Lung (tissue), 12 donors: ENCODE data around the gene SLC26A1. TPM values are rescaled to one million over a fixed set of nuclear protein-coding genes. Genes with fewer than 3 reads are reported as not detected.

Source experiments
- ATAC-seq: fragments of 200-7000 bp; cut with Tn5 transposase; one replicate; pipeline ENCODE4 v1.9.1; 2020; ENCODE audit warnings: moderate number of reproducible peaks; ENCODE audit not compliant: insufficient read depth, low FRiP score
- DNase-seq, 3 donors: peaks; one replicate each; pipeline ENCODE4 v3.0.0-alpha.2; 2013 to 2017
- H3K27ac ChIP-seq, 2 donors: one replicate each; pipeline ENCODE4 v1.5.1; 2013; ENCODE audit warnings: mild to moderate bottlenecking in 2 of 2, moderate library complexity in 2 of 2, control low read depth in 1 of 2, inconsistent platforms in 1 of 2, low read depth in 1 of 2, low read length in 1 of 2
- H3K27me3 ChIP-seq, 3 donors: one replicate each; pipeline ENCODE4 v1.5.1; 2013; ENCODE audit warnings: low read length in 2 of 3; ENCODE audit not compliant: control insufficient read depth in 3 of 3, insufficient read depth in 3 of 3
- H3K36me3 ChIP-seq, 4 donors: one replicate each; pipeline ENCODE4 v1.5.1; 2013; ENCODE audit warnings: low read length in 4 of 4, mild to moderate bottlenecking in 1 of 4, moderate library complexity in 1 of 4; ENCODE audit not compliant: control insufficient read depth in 4 of 4, insufficient read depth in 4 of 4
- H3K4me1 ChIP-seq, 5 donors: one replicate each; pipeline ENCODE4 v1.5.1; 2013; ENCODE audit warnings: low read length in 5 of 5, mild to moderate bottlenecking in 2 of 5, moderate library complexity in 1 of 5; ENCODE audit not compliant: control insufficient read depth in 5 of 5, insufficient read depth in 5 of 5
- H3K4me3 ChIP-seq: one replicate; pipeline ENCODE4 v1.5.1; 2013; ENCODE audit warnings: mild to moderate bottlenecking, control low read depth, moderate library complexity
- H3K9ac ChIP-seq, 2 donors: one replicate each; pipeline ENCODE4 v1.5.1; 2013; ENCODE audit warnings: low read length in 2 of 2, control low read depth in 1 of 2; ENCODE audit not compliant: insufficient read depth in 1 of 2
- H3K9me3 ChIP-seq, 4 donors: one replicate each; pipeline ENCODE4 v1.5.1; 2013; ENCODE audit warnings: low read length in 3 of 4, mild to moderate bottlenecking in 1 of 4, moderate library complexity in 1 of 4; ENCODE audit not compliant: control insufficient read depth in 4 of 4, insufficient read depth in 3 of 4
- CTCF ChIP-seq: IDR thresholded peaks from 2 replicates; pipeline ENCODE4 v1.5.1; 2012; ENCODE audit warnings: mild to moderate bottlenecking; ENCODE audit errors: control extremely low read depth, extremely low read depth
- WGBS, 2 donors: extraction: QIAGEN DNeasy Blood & Tissue Kit; methylation state at CpG; one replicate each; pipeline ENCODE4 v1.1.7; 2013; 5-methylcytosine and 5-hydroxymethylcytosine counted together
- polyA plus RNA-seq, 2 donors: library from polyadenylated mRNA; stranded (reverse); fragments of 200-250 nt; gene quantifications; one replicate each; pipeline ENCODE4 v1.2.1, GENCODE V29; 2013
- total RNA-seq, 2 donors: library from RNA; depleted of rRNA in 1 of 2; stranded (reverse); fragments of >200 nt in 1 of 2; gene quantifications; one replicate each; pipeline ENCODE4 v1.2.1, GENCODE V29; 2014 to 2021
- donor health status: control.
- donor health status: control.
- donor health status: Bipolar disorder and iron deficiency.
- donor health status: healthy.
- donor health status: DM: yes; HTN: yes; CAD: no.

The SLC26A1 gene
- total and polyA plus RNA-seq, 4 donors: 0.20 to 0.83 (median 0.50) TPM

GRCh38 chr4:997375-998071 is 4.3 kb upstream of the SLC26A1 start:
- Histone ChIP-seq H3K27ac (no peak overlapping the region), H3K36me3 (no peaks in the 10 kb centered on the region), H3K9me3 (peaks cover 0 to 11% (median 0%) of the 10 kb centered on the region in 4 donors), H3K27me3 (peaks cover 9 to 51% (median 25%) of the 10 kb centered on the region in 3 donors), H3K4me1 (peaks cover 0 to 12% (median 2%) of the 10 kb centered on the region in 5 donors), H3K9ac (no peak overlapping the region), H3K4me3 (no peak overlapping the region)
- WGBS, 2 donors: 2 to 5% methylated on average over 36 to 68 of the region's 68 CpGs
- no peak for TF ChIP-seq CTCF
- DNase-seq: no peak
- ATAC-seq: no peak

GRCh38 chr4:996997-997374 is 3.8 kb upstream of the SLC26A1 start:
- H3K36me3 ChIP-seq: no peaks in the 10 kb centered on the region
- ATAC-seq: no peak
- H3K9me3 ChIP-seq: peaks cover 0 to 9% (median 0%) of the 10 kb centered on the region in 4 donors
- no peak overlapping the region for H3K9ac ChIP-seq
- WGBS, 2 donors: 8 to 11% methylated on average over 23 to 25 of the region's 25 CpGs
- no peak for TF ChIP-seq CTCF
- H3K4me1 ChIP-seq: peaks cover 0 to 11% (median 4%) of the 10 kb centered on the region in 5 donors
- DNase-seq: no peak
- H3K27me3 ChIP-seq: peaks cover 4 to 49% (median 23%) of the 10 kb centered on the region in 3 donors
- H3K4me3 ChIP-seq: no peak overlapping the region
- no peak overlapping the region for H3K27ac ChIP-seq

- no peak overlapping the region for H3K27ac ChIP-seq
- DNase-seq: no peak
- H3K9ac ChIP-seq: no peak overlapping the region
- H3K4me3 ChIP-seq: no peak overlapping the region
- WGBS, 2 donors: 67 to 74% methylated on average over 15 of the region's 15 CpGs
- no peak for ATAC-seq
- H3K27me3 ChIP-seq: peaks cover 0 to 42% (median 19%) of the 10 kb centered on the region in 3 donors
- H3K9me3 ChIP-seq: peaks cover 0 to 2% (median 0%) of the 10 kb centered on the region in 4 donors
- no peak for TF ChIP-seq CTCF
- H3K4me1 ChIP-seq: peaks cover 0 to 11% (median 4%) of the 10 kb centered on the region in 5 donors
- H3K36me3 ChIP-seq: peaks cover 0 to 3% (median 0%) of the 10 kb centered on the region in 4 donors
Observed at GRCh38 chr4:996030-996996, 3.1 kb upstream of the SLC26A1 start.
